Mesenchymal stem cell (in vitro differentiated cells and primary cell): Measurements from ENCODE around the gene MAL.

Source experiments
- DNase-seq: peaks from one replicate; pipeline ENCODE4 v3.0.0-alpha.2; 2013
- H2AFZ ChIP-seq: one replicate; pipeline ENCODE4 v1.6.1; 2013; ENCODE audit warnings: low read depth, mild to moderate bottlenecking, control low read depth, inconsistent platforms, low read length, moderate library complexity
- H2AK5ac ChIP-seq: 2 replicates; pipeline ENCODE4 v1.6.1; 2013; ENCODE audit warnings: low read length, moderate library complexity, mild to moderate bottlenecking, inconsistent platforms; ENCODE audit not compliant: severe bottlenecking
- H2BK120ac ChIP-seq: one replicate; pipeline ENCODE4 v1.6.1; 2013; ENCODE audit warnings: low read depth, mild to moderate bottlenecking, inconsistent platforms, low read length, moderate library complexity
- H2BK12ac ChIP-seq, 2 experiments: one replicate each; pipeline ENCODE4 v1.6.1; 2013; ENCODE audit warnings: inconsistent platforms in 2 of 2, low read length in 2 of 2, mild to moderate bottlenecking in 2 of 2, moderate library complexity in 2 of 2, control low read depth in 1 of 2
- H2BK15ac ChIP-seq: one replicate; pipeline ENCODE4 v1.6.1; 2013; ENCODE audit warnings: mild to moderate bottlenecking, low read depth, inconsistent platforms; ENCODE audit not compliant: poor library complexity, severe bottlenecking
- H2BK5ac ChIP-seq: 2 replicates; pipeline ENCODE4 v1.6.1; 2013; ENCODE audit warnings: low read depth, mild to moderate bottlenecking, low read length, control low read depth, inconsistent platforms; ENCODE audit not compliant: poor library complexity, severe bottlenecking
- H3K14ac ChIP-seq, 2 experiments: one replicate each; pipeline ENCODE4 v1.6.1; 2013; ENCODE audit warnings: inconsistent platforms in 2 of 2, low read length in 2 of 2, control low read depth in 1 of 2, mild to moderate bottlenecking in 1 of 2, moderate library complexity in 1 of 2
- H3K18ac ChIP-seq, 2 experiments: one replicate each; pipeline ENCODE4 v1.6.1; 2013; ENCODE audit warnings: inconsistent platforms in 2 of 2, low read length in 2 of 2, control low read depth in 1 of 2, low read depth in 1 of 2, mild to moderate bottlenecking in 1 of 2
- H3K23ac ChIP-seq, 2 experiments: one replicate each; pipeline ENCODE4 v1.6.1; 2013; ENCODE audit warnings: inconsistent platforms in 2 of 2, low read length in 2 of 2, mild to moderate bottlenecking in 2 of 2, moderate library complexity in 2 of 2, control low read depth in 1 of 2
- H3K27ac ChIP-seq: 2 replicates; pipeline ENCODE4 v1.5.1; 2013; ENCODE audit warnings: mild to moderate bottlenecking, moderate library complexity, low read length, control low read depth, inconsistent platforms; ENCODE audit not compliant: poor library complexity, severe bottlenecking
- H3K27me3 ChIP-seq, 2 experiments: 2 replicates each; pipeline versions ENCODE4 v1.6.1 to v1.7.0; 2013; ENCODE audit warnings: low read length in 2 of 2, mild to moderate bottlenecking in 2 of 2, moderate library complexity in 2 of 2, control low read depth in 1 of 2, inconsistent platforms in 1 of 2; ENCODE audit not compliant: control insufficient read depth in 1 of 2, insufficient read depth in 1 of 2
- H3K36me3 ChIP-seq, 2 experiments: 2 replicates each; pipeline versions ENCODE4 v1.6.1 to v1.7.0; 2013; ENCODE audit warnings: low read length in 2 of 2, control low read depth in 1 of 2, inconsistent platforms in 1 of 2, low read depth in 1 of 2, mild to moderate bottlenecking in 1 of 2; ENCODE audit not compliant: insufficient read depth in 2 of 2, control insufficient read depth in 1 of 2
- H3K4ac ChIP-seq, 2 experiments: one replicate each; pipeline ENCODE4 v1.6.1; 2013; ENCODE audit warnings: inconsistent platforms in 2 of 2, low read length in 2 of 2, mild to moderate bottlenecking in 2 of 2, moderate library complexity in 2 of 2, control low read depth in 1 of 2, low read depth in 1 of 2
- H3K4me1 ChIP-seq: 2 replicates; pipeline ENCODE4 v1.6.1; 2013; ENCODE audit warnings: low read depth, low read length, control low read depth; ENCODE audit not compliant: control insufficient read depth, insufficient read depth
- H3K4me2 ChIP-seq: 2 replicates; pipeline ENCODE4 v1.6.1; 2013; ENCODE audit warnings: low read length, mild to moderate bottlenecking, inconsistent platforms; ENCODE audit not compliant: poor library complexity, severe bottlenecking
- H3K4me3 ChIP-seq, 2 experiments: 2 replicates each; pipeline versions ENCODE4 v1.5.1 to v1.7.0; 2013; ENCODE audit warnings: low read length in 2 of 2, mild to moderate bottlenecking in 2 of 2, control low read depth in 1 of 2, low read depth in 1 of 2; ENCODE audit not compliant: insufficient read depth in 1 of 2
- H3K79me1 ChIP-seq: replicated peaks from 2 replicates; pipeline ENCODE4 v1.6.1; 2013; ENCODE audit warnings: mild to moderate bottlenecking, control low read depth, low read length, inconsistent platforms; ENCODE audit not compliant: poor library complexity, severe bottlenecking
- H3K9ac ChIP-seq: 2 replicates; pipeline ENCODE4 v1.7.0; 2013; ENCODE audit warnings: mild to moderate bottlenecking, low read length, moderate library complexity
- H3K9me3 ChIP-seq: 2 replicates; pipeline ENCODE4 v1.7.0; 2013; ENCODE audit warnings: mild to moderate bottlenecking, low read length; ENCODE audit not compliant: control insufficient read depth
- H4K8ac ChIP-seq: one replicate; pipeline ENCODE4 v1.6.1; 2013; ENCODE audit warnings: inconsistent platforms, mild to moderate bottlenecking, low read length, moderate library complexity
- H4K91ac ChIP-seq: one replicate; pipeline ENCODE4 v1.6.1; 2013; ENCODE audit warnings: mild to moderate bottlenecking, low read length, inconsistent platforms
- WGBS: methylation state at CpG from one replicate; pipeline ENCODE4 v1.1.7; 2013; ENCODE audit warnings: mixed read lengths; 5-methylcytosine and 5-hydroxymethylcytosine counted together

The MAL gene

DNA sequence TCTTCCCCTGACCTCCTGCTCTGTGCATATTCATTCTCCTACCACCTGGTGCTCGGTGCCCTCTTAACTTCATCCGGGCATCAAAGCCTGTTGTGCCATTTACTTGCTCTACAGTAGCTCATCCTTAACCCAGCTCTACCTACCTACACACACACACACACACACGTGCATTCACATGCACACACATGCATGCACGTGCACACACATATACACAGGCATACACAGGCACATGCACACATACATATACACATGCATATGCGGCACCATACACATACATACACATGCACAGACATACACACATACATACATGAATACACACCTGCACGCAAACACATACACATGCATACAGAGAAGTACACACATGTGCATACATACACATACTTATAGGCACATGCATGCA, 14.5 kb downstream of the MAL start:
- peaks cover 7% of the 10 kb centered on the region for H3K4me1 ChIP-seq
- H3K23ac ChIP-seq = no peak overlapping the region
- no peaks in the 10 kb centered on the region for H3K79me1 ChIP-seq

DNA sequence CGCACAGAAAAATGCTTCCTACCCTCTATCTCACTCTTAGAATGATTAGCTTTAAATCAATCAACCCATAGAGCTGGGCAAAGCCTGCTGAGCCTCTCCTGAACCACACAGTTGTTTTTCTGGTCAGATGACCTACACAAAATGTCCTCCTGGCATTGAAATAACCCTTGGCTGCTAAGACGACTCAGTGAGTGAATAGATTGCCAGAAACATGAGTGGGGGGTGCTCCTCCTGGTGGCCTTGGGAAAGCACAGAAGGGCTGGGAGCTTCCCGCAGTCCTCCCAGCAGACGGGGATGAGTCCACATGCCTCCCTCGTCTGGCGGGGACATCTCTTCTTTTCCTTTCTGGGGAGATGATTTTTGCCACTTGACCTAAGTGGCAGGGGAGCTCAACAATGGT, 14.9 kb downstream of the MAL start:
- no peaks in the 10 kb centered on the region for H3K9me3 ChIP-seq
- no peak overlapping the region for H3K4me3 ChIP-seq
- no peak overlapping the region for H2BK5ac ChIP-seq
- H4K91ac ChIP-seq = no peak overlapping the region
- no peak for DNase-seq
- H3K4me2 ChIP-seq = no peak overlapping the region
- H3K79me1 ChIP-seq = no peaks in the 10 kb centered on the region
- H4K8ac ChIP-seq = no peak overlapping the region
- H3K27me3 ChIP-seq = peaks cover 7 to 35% of the 10 kb centered on the region in 2 experiments
- H2BK12ac ChIP-seq = no peak overlapping the region
- H2BK15ac ChIP-seq = no peak overlapping the region
- H3K27ac ChIP-seq = no peak overlapping the region
- H3K23ac ChIP-seq = no peak overlapping the region
- H2AK5ac ChIP-seq = no peak overlapping the region
- H2AFZ ChIP-seq = no peak overlapping the region
- no peak overlapping the region for H3K9ac ChIP-seq
- H3K14ac ChIP-seq = no peak overlapping the region
- no peak overlapping the region for H3K4ac ChIP-seq
- no peak overlapping the region for H3K18ac ChIP-seq
- H3K36me3 ChIP-seq = no peaks in the 10 kb centered on the region
- H2BK120ac ChIP-seq = no peak overlapping the region
- WGBS = 76% methylated on average over 6 of the region's 6 CpGs
- peaks cover 7% of the 10 kb centered on the region for H3K4me1 ChIP-seq

More for the DNA sequence above, 14.5 kb downstream of the MAL start:
- H3K9ac ChIP-seq = no peak overlapping the region
- no peak overlapping the region for H4K91ac ChIP-seq
- no peaks in the 10 kb centered on the region for H3K9me3 ChIP-seq
- H3K4me3 ChIP-seq = no peak overlapping the region
- no peak overlapping the region for H3K4ac ChIP-seq
- DNase-seq = no peak
- H2BK15ac ChIP-seq = no peak overlapping the region
- no peak overlapping the region for H3K14ac ChIP-seq
- H2BK120ac ChIP-seq = no peak overlapping the region
- no peak overlapping the region for H3K18ac ChIP-seq
- no peak overlapping the region for H2BK5ac ChIP-seq
- H3K36me3 ChIP-seq = no peaks in the 10 kb centered on the region
- H2AK5ac ChIP-seq = no peak overlapping the region
- no peak overlapping the region for H4K8ac ChIP-seq
- H2AFZ ChIP-seq = no peak overlapping the region
- no peak overlapping the region for H2BK12ac ChIP-seq
- WGBS = 76% methylated on average over 6 of the region's 6 CpGs
- peaks cover 7 to 36% of the 10 kb centered on the region in 2 experiments for H3K27me3 ChIP-seq
- H3K27ac ChIP-seq = no peak overlapping the region
- no peak overlapping the region for H3K4me2 ChIP-seq

DNA sequence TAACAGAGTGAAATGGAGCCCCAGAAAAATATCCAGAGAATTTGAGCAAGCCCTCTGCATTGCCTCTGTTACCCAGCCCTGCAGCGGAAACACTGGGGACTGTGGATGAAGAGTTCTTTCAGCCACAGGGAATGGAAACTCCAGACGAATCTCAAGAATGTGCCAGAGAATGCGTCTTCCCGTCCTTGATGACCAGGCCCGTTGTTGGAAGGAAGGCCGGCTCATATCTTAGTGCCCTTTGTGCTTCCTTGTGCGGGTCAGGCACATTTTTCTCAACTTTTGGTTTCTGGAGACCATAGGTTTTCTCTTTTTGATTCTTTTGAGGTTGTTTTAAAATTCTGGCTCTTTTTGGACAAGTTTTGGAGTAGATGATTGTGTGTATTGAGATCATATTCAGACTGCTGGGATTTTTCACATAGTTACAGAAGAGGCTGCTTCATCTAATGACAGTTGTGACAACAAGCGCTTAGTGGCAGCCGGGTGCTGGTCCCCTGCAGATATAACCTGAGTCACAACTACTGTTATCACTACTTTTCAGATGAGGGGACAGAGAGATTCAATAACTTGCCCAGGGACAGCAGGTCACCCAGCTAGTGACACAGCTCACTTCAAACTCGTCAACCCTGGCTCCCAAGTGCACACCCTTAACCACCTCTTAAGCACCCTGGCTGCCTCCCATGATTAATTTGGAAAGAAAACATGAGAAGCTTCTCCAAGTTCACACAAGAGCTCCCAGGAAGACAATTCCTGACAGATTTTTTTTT, 15.7 kb downstream of the MAL start:
- Histone ChIP-seq H3K9me3 (no peaks in the 10 kb centered on the region), H2BK120ac (no peak overlapping the region), H3K18ac (no peak overlapping the region), H3K4ac (no peak overlapping the region), H2BK12ac (no peak overlapping the region), H3K23ac (no peak overlapping the region), H2AFZ (no peak overlapping the region), H3K14ac (no peak overlapping the region), H3K27ac (no peak overlapping the region), H3K27me3 (peaks cover 13 to 43% of the 10 kb centered on the region in 2 experiments), H2BK15ac (no peak overlapping the region), H3K79me1 (no peaks in the 10 kb centered on the region), H3K4me2 (no peak overlapping the region), H4K91ac (no peak overlapping the region), H2AK5ac (no peak overlapping the region), H4K8ac (no peak overlapping the region), H3K9ac (no peak overlapping the region), H2BK5ac (no peak overlapping the region), H3K36me3 (no peaks in the 10 kb centered on the region), H3K4me1 (peaks cover 7% of the 10 kb centered on the region), H3K4me3 (no peak overlapping the region)
- no peak for DNase-seq
- 78% methylated on average over 10 of the region's 10 CpGs for whole genome bisulfite sequencing

DNA sequence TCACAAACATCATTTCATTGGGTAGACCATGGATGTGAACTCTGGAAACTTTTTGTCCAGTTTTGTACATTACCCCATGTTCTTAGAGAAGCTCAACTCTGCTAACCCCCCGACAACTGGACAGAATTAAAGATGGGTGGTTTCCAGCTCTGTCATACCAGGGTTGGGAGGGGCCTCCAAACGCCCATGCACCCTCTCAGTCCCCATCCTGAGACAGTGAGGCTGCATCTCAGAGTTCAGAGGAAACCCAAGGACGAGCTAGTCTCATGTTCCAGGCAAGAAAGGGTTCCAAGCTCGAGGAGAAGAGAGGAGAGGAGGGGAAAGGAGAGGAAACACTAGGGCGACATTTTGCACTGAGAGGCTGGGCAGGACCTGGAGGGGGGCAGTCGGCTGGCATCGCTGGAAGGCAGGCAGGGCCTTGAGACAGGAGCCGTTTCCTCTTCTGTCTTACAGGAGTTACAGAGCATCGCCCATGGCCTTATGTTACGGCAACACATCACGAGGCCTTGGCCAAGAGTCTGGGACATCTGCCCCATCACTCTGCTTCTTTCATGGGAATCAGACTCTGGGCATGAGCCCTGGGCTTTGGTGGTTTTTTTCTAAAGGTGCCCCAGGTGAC, 16.4 kb downstream of the MAL start:
- no peak overlapping the region for H3K14ac ChIP-seq
- DNase-seq = no peak
- no peak overlapping the region for H4K91ac ChIP-seq
- H3K9me3 ChIP-seq = no peaks in the 10 kb centered on the region
- no peaks in the 10 kb centered on the region for H3K79me1 ChIP-seq
- H3K36me3 ChIP-seq = no peaks in the 10 kb centered on the region
- no peak overlapping the region for H2BK15ac ChIP-seq
- H3K9ac ChIP-seq = no peak overlapping the region
- H3K18ac ChIP-seq = no peak overlapping the region
- H3K23ac ChIP-seq = no peak overlapping the region
- H3K27me3 ChIP-seq = peaks cover 13 to 49% of the 10 kb centered on the region in 2 experiments
- H2BK12ac ChIP-seq = no peak overlapping the region
- no peak overlapping the region for H3K27ac ChIP-seq
- H2AK5ac ChIP-seq = no peak overlapping the region
- no peak overlapping the region for H2AFZ ChIP-seq
- 57% methylated on average over 11 of the region's 11 CpGs for WGBS
- H3K4me1 ChIP-seq = peaks cover 7% of the 10 kb centered on the region
- no peak overlapping the region for H2BK5ac ChIP-seq
- H4K8ac ChIP-seq = no peak overlapping the region
- H3K4me3 ChIP-seq = no peak overlapping the region
- no peak overlapping the region for H2BK120ac ChIP-seq
- no peak overlapping the region for H3K4me2 ChIP-seq
- H3K4ac ChIP-seq = no peak overlapping the region
